ENCODE measurements around the gene COG5. TPM values are rescaled to one million over a fixed set of nuclear protein-coding genes. Genes with fewer than 3 reads are reported as not detected.

Gene COG5
- total RNA-seq, 1 donor from 2014 or later, result 39.6 TPM

- no peak overlapping the region for H3K4me3 ChIP-seq
- intact Hi-C loops (cut with DNase I), result no loop called here
- ATAC-seq (no peak), DNase-seq (no peak)
- H3K4me1 ChIP-seq, result no peaks in the 10 kb centered on the region
- H3K27me3 ChIP-seq, result no peaks in the 10 kb centered on the region
- no peaks in the 10 kb centered on the region for H3K9me3 ChIP-seq
- H3K27ac ChIP-seq, result no peak overlapping the region
- H3K36me3 ChIP-seq, result no peaks in the 10 kb centered on the region
- no peak for TF ChIP-seq CTCF (IDR thresholded peaks at IDR 0.05)
These were observed 68.2 kb downstream of the COG5 start for GRCh38 chr7:107495516-107495915.

- Histone ChIP-seq H3K27ac (no peak overlapping the region), H3K27me3 (no peaks in the 10 kb centered on the region), H3K9me3 (no peaks in the 10 kb centered on the region), H3K4me3 (no peak overlapping the region), H3K36me3 (no peaks in the 10 kb centered on the region), H3K4me1 (no peaks in the 10 kb centered on the region)
- intact Hi-C loops (cut with DNase I), result no loop called here
- TF ChIP-seq CTCF (IDR thresholded peaks at IDR 0.05), result no peak
- ATAC-seq (no peak), DNase-seq (no peak)
These were observed 68.8 kb downstream of the COG5 start for GRCh38 chr7:107494884-107495283.

GRCh38 chr7:107494315-107494751, 69.4 kb downstream of the COG5 start:
- no peaks in the 10 kb centered on the region for H3K27me3 ChIP-seq
- TF ChIP-seq CTCF (IDR thresholded peaks at IDR 0.05), result no peak
- no peak overlapping the region for H3K4me3 ChIP-seq
- ATAC-seq (no peak), DNase-seq (no peak)
- no peaks in the 10 kb centered on the region for H3K4me1 ChIP-seq
- intact Hi-C loops (cut with DNase I), result no loop called here
- H3K27ac ChIP-seq, result no peak overlapping the region
- H3K36me3 ChIP-seq, result no peaks in the 10 kb centered on the region
- no peaks in the 10 kb centered on the region for H3K9me3 ChIP-seq

- intact Hi-C loops (cut with DNase I), result no loop called here
- Histone ChIP-seq H3K27ac (no peak overlapping the region), H3K4me3 (no peak overlapping the region), H3K4me1 (no peaks in the 10 kb centered on the region), H3K9me3 (no peaks in the 10 kb centered on the region), H3K36me3 (no peaks in the 10 kb centered on the region), H3K27me3 (no peaks in the 10 kb centered on the region)
- DNase-seq, result no peak
- TF ChIP-seq CTCF (IDR thresholded peaks at IDR 0.05), result no peak
- no peak for ATAC-seq
These were observed 70.8 kb downstream of the COG5 start for GRCh38 chr7:107492875-107493274.

- Histone ChIP-seq H3K9me3 (no peaks in the 10 kb centered on the region), H3K27me3 (no peaks in the 10 kb centered on the region), H3K27ac (no peak overlapping the region), H3K36me3 (no peaks in the 10 kb centered on the region), H3K4me1 (no peaks in the 10 kb centered on the region), H3K4me3 (no peak overlapping the region)
- peak; percentile 25 for ATAC-seq
- DNase-seq, result no peak
- no peak for TF ChIP-seq CTCF (IDR thresholded peaks at IDR 0.05)
- intact Hi-C loops (cut with DNase I), result no loop called here
These were observed 77.7 kb downstream of the COG5 start for GRCh38 chr7:107486041-107486440.

GRCh38 chr7:107482571-107482970, 81.1 kb downstream of the COG5 start:
- TF ChIP-seq CTCF (IDR thresholded peaks at IDR 0.05), result no peak
- ATAC-seq (no peak), DNase-seq (no peak)
- H3K27ac ChIP-seq, result no peak overlapping the region
- H3K4me3 ChIP-seq, result no peak overlapping the region
- H3K4me1 ChIP-seq, result no peaks in the 10 kb centered on the region
- H3K36me3 ChIP-seq, result no peaks in the 10 kb centered on the region
- intact Hi-C loops (cut with DNase I), result no loop called here
- H3K27me3 ChIP-seq, result no peaks in the 10 kb centered on the region
- no peaks in the 10 kb centered on the region for H3K9me3 ChIP-seq
